IMR-90 (cell line): ENCODE data around the gene RPL39. TPM values are rescaled to one million over a fixed set of nuclear protein-coding genes. Genes with fewer than 3 reads are reported as not detected.

Experiments
- ATAC-seq: fragments of 200-7000 bp; cut with Tn5 transposase; 2 replicates; pipeline ENCODE4 v1.9.1; 2020; ENCODE audit warnings: low read depth, mild to moderate bottlenecking, moderate library complexity
- BruUV-seq: library from RNA; stranded (reverse); fragments of 400-500 nt; replicated peaks from 2 replicates; lab custom pipeline; 2021; lab: Mats Ljungman, UMichigan
- CTCF ChIA-PET: fragments of 300-600 bp; formaldehyde crosslinking; extraction: SDS; loops from one replicate; lab custom pipeline; 2021; ENCODE audit warnings: antibody characterized with exemption; lab: Yijun Ruan, JAX
- POLR2A ChIA-PET: fragments of 300-600 bp; sonication (Branson Sonifier 250); formaldehyde crosslinking; loops from one replicate; lab custom pipeline; 2022; ENCODE audit warnings: antibody characterized with exemption; ENCODE audit not compliant: unreplicated experiment; lab: Charles Lee
- DNase-seq: peaks from one replicate; pipeline ENCODE4 v3.0.0; 2013
- H2AFZ ChIP-seq: replicated peaks from 2 replicates; pipeline ENCODE3; 2013; ENCODE audit warnings: low read length, mild to moderate bottlenecking; ENCODE audit not compliant: poor library complexity
- H2AK5ac ChIP-seq: 2 replicates; pipeline ENCODE4 v1.6.1; 2013; ENCODE audit warnings: low read depth, low read length, inconsistent platforms
- H2AK9ac ChIP-seq: replicated peaks from 2 replicates; pipeline ENCODE3; 2013; ENCODE audit warnings: mild to moderate bottlenecking, low read depth, low read length, moderate library complexity; ENCODE audit not compliant: poor library complexity
- H2BK120ac ChIP-seq: 2 replicates; pipeline ENCODE4 v1.6.1; 2013; ENCODE audit warnings: low read depth, low read length, inconsistent platforms
- H2BK15ac ChIP-seq: 3 replicates; pipeline ENCODE4 v1.6.1; 2013; ENCODE audit warnings: low read depth, low read length, inconsistent platforms
- H2BK20ac ChIP-seq: 2 replicates; pipeline ENCODE4 v1.6.1; 2013; ENCODE audit warnings: low read depth, mild to moderate bottlenecking, inconsistent platforms, low read length, moderate library complexity
- H2BK5ac ChIP-seq: 2 replicates; pipeline ENCODE4 v1.6.1; 2013; ENCODE audit warnings: mild to moderate bottlenecking, low read depth, low read length, inconsistent platforms; ENCODE audit not compliant: poor library complexity, severe bottlenecking
- H3K14ac ChIP-seq: replicated peaks from 2 replicates; pipeline ENCODE4 v1.6.1; 2013; ENCODE audit warnings: low read depth, low read length, inconsistent platforms
- H3K18ac ChIP-seq: 2 replicates; pipeline ENCODE4 v1.6.1; 2013; ENCODE audit warnings: low read depth, low read length, control low read depth
- H3K23ac ChIP-seq: 2 replicates; pipeline ENCODE4 v1.6.1; 2013; ENCODE audit warnings: low read depth, low read length, inconsistent platforms
- H3K27ac ChIP-seq: 2 replicates; pipeline ENCODE4 v1.5.1; 2013; ENCODE audit warnings: mild to moderate bottlenecking, control low read depth, low read length; ENCODE audit not compliant: insufficient read depth
- H3K27me3 ChIP-seq: 2 replicates; pipeline ENCODE4 v1.6.1; 2013; ENCODE audit warnings: low read length; ENCODE audit not compliant: control insufficient read depth, insufficient read depth
- H3K36me3 ChIP-seq: 2 replicates; pipeline ENCODE4 v1.6.1; 2013; ENCODE audit warnings: low read length, mixed read lengths; ENCODE audit not compliant: control insufficient read depth, insufficient read depth
- H3K4ac ChIP-seq: 2 replicates; pipeline ENCODE4 v1.6.1; 2013; ENCODE audit warnings: low read depth, low read length, inconsistent platforms
- H3K4me1 ChIP-seq: 2 replicates; pipeline ENCODE4 v1.6.1; 2013; ENCODE audit warnings: low read length, mixed read lengths; ENCODE audit not compliant: control insufficient read depth, insufficient read depth
- H3K4me2 ChIP-seq: 2 replicates; pipeline ENCODE4 v1.6.1; 2013; ENCODE audit warnings: low read depth, mild to moderate bottlenecking, control low read depth, low read length, moderate library complexity
- H3K4me3 ChIP-seq: 2 replicates; pipeline ENCODE4 v1.5.1; 2013; ENCODE audit warnings: low read depth, mild to moderate bottlenecking, control low read depth, low read length, moderate library complexity; ENCODE audit not compliant: insufficient read depth
- H3K56ac ChIP-seq: 2 replicates; pipeline ENCODE4 v1.6.1; 2013; ENCODE audit warnings: low read length, inconsistent platforms; ENCODE audit not compliant: insufficient read depth; ENCODE audit errors: extremely low read depth
- H3K79me1 ChIP-seq, 2 experiments: 2 replicates each; pipeline ENCODE4 v1.6.1; 2013; ENCODE audit warnings: low read length in 2 of 2, inconsistent platforms in 1 of 2, low read depth in 1 of 2
- H3K9ac ChIP-seq: 2 replicates; pipeline ENCODE4 v1.6.1; 2013; ENCODE audit warnings: low read depth, low read length, control low read depth
- H3K9me1 ChIP-seq: 2 replicates; pipeline ENCODE4 v1.6.1; 2013; ENCODE audit warnings: low read length, inconsistent platforms; ENCODE audit not compliant: insufficient read depth
- H3K9me3 ChIP-seq: 2 replicates; pipeline ENCODE4 v1.6.1; 2013; ENCODE audit warnings: low read length; ENCODE audit not compliant: control insufficient read depth, insufficient read depth
- H4K20me1 ChIP-seq: 2 replicates; pipeline ENCODE4 v1.6.1; 2013; ENCODE audit warnings: low read length, inconsistent platforms; ENCODE audit not compliant: insufficient read depth
- H4K5ac ChIP-seq: 2 replicates; pipeline ENCODE4 v1.6.1; 2013; ENCODE audit warnings: mild to moderate bottlenecking, low read depth, low read length, control low read depth
- H4K8ac ChIP-seq, 2 experiments: 2 replicates each; pipeline ENCODE4 v1.6.1; 2013; ENCODE audit warnings: low read depth in 2 of 2, low read length in 2 of 2, control low read depth in 1 of 2, inconsistent platforms in 1 of 2
- H4K91ac ChIP-seq: 2 replicates; pipeline ENCODE4 v1.6.1; 2013; ENCODE audit warnings: low read depth, low read length, inconsistent platforms; ENCODE audit not compliant: insufficient read depth
- BHLHE40 ChIP-seq: fragments of 150-350 bp; IDR thresholded peaks from 2 replicates; pipeline ENCODE4 v1.6.1; 2016; ENCODE audit warnings: mild to moderate bottlenecking, low read depth, low read length
- CEBPB ChIP-seq: IDR thresholded peaks from 2 replicates; pipeline ENCODE4 v1.6.1; 2012; ENCODE audit warnings: low read depth, low read length, improper control_type of control experiment
- CHD1 ChIP-seq: IDR thresholded peaks from 2 replicates; pipeline ENCODE4 v1.6.1; 2012; ENCODE audit warnings: low read depth, low read length, improper control_type of control experiment
- FOS ChIP-seq: fragments of 150-350 bp; IDR thresholded peaks from 2 replicates; pipeline ENCODE4 v1.6.1; 2016; ENCODE audit warnings: low read depth, low read length
- MAFK ChIP-seq: IDR thresholded peaks from 2 replicates; pipeline ENCODE4 v1.6.1; 2012; ENCODE audit warnings: low read depth, low read length, improper control_type of control experiment
- MAZ ChIP-seq: IDR thresholded peaks from 2 replicates; pipeline ENCODE4 v1.6.1; 2012; ENCODE audit warnings: low read depth, mild to moderate bottlenecking, low read length, improper control_type of control experiment, moderate library complexity, borderline replicate concordance
- MXI1 ChIP-seq: IDR thresholded peaks from 2 replicates; pipeline ENCODE4 v1.6.1; 2012; ENCODE audit warnings: low read depth, mild to moderate bottlenecking, low read length, moderate library complexity, borderline replicate concordance
- NFE2L2 ChIP-seq: fragments of 150-350 bp; IDR thresholded peaks from 2 replicates; pipeline ENCODE4 v1.6.1; 2016; ENCODE audit warnings: low read depth, mild to moderate bottlenecking, low read length
- POLR2A ChIP-seq: IDR thresholded peaks from 2 replicates; pipeline ENCODE4 v1.6.1; 2012; ENCODE audit warnings: mild to moderate bottlenecking, low read depth, low read length
- RAD21 ChIP-seq: IDR thresholded peaks from 2 replicates; pipeline ENCODE4 v1.6.1; 2012; ENCODE audit warnings: low read length, improper control_type of control experiment
- RCOR1 ChIP-seq: IDR thresholded peaks from 2 replicates; pipeline ENCODE4 v1.6.1; 2012; ENCODE audit warnings: mild to moderate bottlenecking, low read length, improper control_type of control experiment; ENCODE audit not compliant: insufficient replicate concordance
- RFX5 ChIP-seq: IDR thresholded peaks from 2 replicates; pipeline ENCODE4 v1.8.0; 2012; ENCODE audit warnings: low read depth, mild to moderate bottlenecking, low read length, moderate library complexity
- SMC3 ChIP-seq: fragments of 150-350 bp; IDR thresholded peaks from 2 replicates; pipeline ENCODE4 v1.6.1; 2016; ENCODE audit warnings: low read depth, mild to moderate bottlenecking, antibody characterized with exemption, low read length, moderate library complexity
- WGBS, 2 experiments: methylation state at CpG; one replicate each; pipeline versions ENCODE4 v1.1.5 to v1.1.7; 2013; ENCODE audit warnings: missing lambda C conversion rate in 2 of 2; ENCODE audit not compliant: insufficient read length in 1 of 2; ENCODE audit errors: extremely low coverage in 2 of 2; 5-methylcytosine and 5-hydroxymethylcytosine counted together
- dilution Hi-C: fragments of 300-500 bp; cut with HindIII; formaldehyde crosslinking; loops from one replicate; pipeline ENCODE4 v1.14.3; 2018; ENCODE audit warnings: low sequenced_read_pairs; ENCODE audit not compliant: unreplicated experiment
- in situ Hi-C: fragments of 300-500 bp; cut with MboI; formaldehyde crosslinking; loops from 3 replicates; pipeline ENCODE4 v1.14.3; 2019; ENCODE audit warnings: low sequenced_read_pairs, inconsistent platforms, mixed read lengths
- intact Hi-C: fragments of 100-400 bp; cut with micrococcal nuclease; formaldehyde crosslinking; loops from 2 replicates; pipeline ENCODE4 v1.10.0; 2022
- polyA plus RNA-seq, 3 experiments: library from polyadenylated mRNA; depleted of rRNA; stranded (reverse); fragments of >200 nt; gene quantifications; 2 replicates each; pipeline ENCODE4 v1.2.3, GENCODE V29; 2012; ENCODE audit warnings: low replicate concordance in 1 of 3
- total RNA-seq: library from RNA; depleted of rRNA; stranded (reverse); fragments of >200 nt; gene quantifications from 2 replicates; pipeline ENCODE4 v1.2.3, GENCODE V29; 2012
- TF ChIP-seq, protein P1 (sequence below): fragments of 150-350 bp; IDR thresholded peaks from 2 replicates; pipeline ENCODE4 v1.6.1; 2017; ENCODE audit warnings: mild to moderate bottlenecking, antibody characterized with exemption, low read length, low read depth
- TF ChIP-seq, protein P2 (sequence below): fragments of 150-350 bp; IDR thresholded peaks from 2 replicates; pipeline ENCODE4 v1.6.1; 2016; ENCODE audit warnings: low read depth, mild to moderate bottlenecking, low read length, moderate library complexity, borderline replicate concordance
- TF ChIP-seq, protein P3 (sequence below): conservative IDR thresholded peaks from 2 replicates; pipeline ENCODE4 v1.5.1; 2012; ENCODE audit warnings: mild to moderate bottlenecking, low read depth, low read length, improper control_type of control experiment

Gene RPL39
- total and polyA plus RNA-seq, 2 of the 4 experiments (the other 2 are of a cell fraction): 681 to 2,357 TPM

DNA sequence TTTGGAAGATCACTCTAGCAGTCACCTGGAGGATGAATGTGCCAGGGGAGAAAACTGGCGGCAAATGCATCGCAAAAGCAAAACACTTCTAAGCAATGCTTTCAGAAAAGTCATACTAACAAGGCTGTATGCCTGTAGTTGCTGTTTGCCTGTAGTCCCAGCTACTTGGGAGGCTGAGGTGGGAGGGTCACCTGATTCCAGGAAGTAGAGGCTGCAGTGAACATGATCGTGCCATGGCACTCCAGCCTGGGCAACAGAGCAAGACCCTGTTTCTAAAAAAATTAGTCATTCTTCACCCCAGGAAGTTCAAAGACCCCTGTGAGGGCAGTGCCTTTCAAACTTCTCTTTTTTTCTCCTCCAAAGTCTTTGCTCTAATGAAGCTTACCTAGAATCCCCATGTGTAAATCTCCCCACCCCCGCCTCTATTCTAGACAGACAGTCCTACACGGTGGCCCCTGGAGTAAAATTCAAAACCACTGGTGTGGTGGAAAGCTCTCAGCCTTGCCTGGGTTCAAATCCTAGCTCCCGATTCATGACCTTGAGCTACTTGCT lies 27.5 kb downstream of the RPL39 start:
- Histone ChIP-seq H3K27ac (no peak overlapping the region), H3K4me3 (no peak overlapping the region), H3K23ac (peak overlapping the region; percentile 92; the same call in 1 of the 2 replicates), H3K27me3 (no peaks in the 10 kb centered on the region), H4K8ac (peak overlapping the region in 1 of 2 experiments; percentile 86; a peak in 2 of 4 replicates), H2BK15ac (no peak overlapping the region), H4K5ac (no peak overlapping the region), H3K14ac (no peak overlapping the region), H2AFZ (no peak overlapping the region), H3K9me3 (no peaks in the 10 kb centered on the region), H2BK120ac (0 out of 2 replicates have a peak overlapping the region, but pooled peaks have one; percentile 74), H3K79me1 (no peaks in the 10 kb centered on the region), H3K4ac (peak overlapping the region; percentile 85), H4K20me1 (no peaks in the 10 kb centered on the region), H3K36me3 (no peaks in the 10 kb centered on the region), H3K4me2 (no peak overlapping the region), H3K4me1 (peaks cover 6% of the 10 kb centered on the region; the same call in 1 of the 2 replicates), H3K18ac (no peak overlapping the region), H3K9me1 (no peaks in the 10 kb centered on the region), H2BK5ac (no peak overlapping the region), H2AK5ac (no peak overlapping the region), H3K56ac (no peak overlapping the region), H2AK9ac (no peak overlapping the region), H2BK20ac (peak overlapping the region; percentile 72; the same call in 1 of the 2 replicates), H3K9ac (no peak overlapping the region), H4K91ac (peak overlapping the region; percentile 83; the same call in 1 of the 2 replicates)
- ChIA-PET CTCF (no interaction called here), POLR2A (interaction anchor here (0.6 kb wide), 1 partner anchor 27 kb away, joined by 4 read pairs; no protein-coding TSS in a partner anchor)
- DNase-seq (no peak), ATAC-seq (no peak)
- dilution Hi-C loops (no loop called here), intact Hi-C loops (no loop called here), in situ Hi-C loops (no loop called here)
- BruUV-seq: no TSS peak
- TF ChIP-seq MAFK (no peak), FOS (no peak), MAZ (no peak), CEBPB (no peak), RAD21 (no peak), MXI1 (no peak), NFE2L2 (no peak), SMC3 (no peak), RFX5 (no peak), POLR2A (no peak), RCOR1 (no peak), CHD1 (no peak), BHLHE40 (no peak)
- TF ChIP-seq, protein P1, sequence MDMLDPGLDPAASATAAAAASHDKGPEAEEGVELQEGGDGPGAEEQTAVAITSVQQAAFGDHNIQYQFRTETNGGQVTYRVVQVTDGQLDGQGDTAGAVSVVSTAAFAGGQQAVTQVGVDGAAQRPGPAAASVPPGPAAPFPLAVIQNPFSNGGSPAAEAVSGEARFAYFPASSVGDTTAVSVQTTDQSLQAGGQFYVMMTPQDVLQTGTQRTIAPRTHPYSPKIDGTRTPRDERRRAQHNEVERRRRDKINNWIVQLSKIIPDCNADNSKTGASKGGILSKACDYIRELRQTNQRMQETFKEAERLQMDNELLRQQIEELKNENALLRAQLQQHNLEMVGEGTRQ: no peak
- TF ChIP-seq, protein P2, sequence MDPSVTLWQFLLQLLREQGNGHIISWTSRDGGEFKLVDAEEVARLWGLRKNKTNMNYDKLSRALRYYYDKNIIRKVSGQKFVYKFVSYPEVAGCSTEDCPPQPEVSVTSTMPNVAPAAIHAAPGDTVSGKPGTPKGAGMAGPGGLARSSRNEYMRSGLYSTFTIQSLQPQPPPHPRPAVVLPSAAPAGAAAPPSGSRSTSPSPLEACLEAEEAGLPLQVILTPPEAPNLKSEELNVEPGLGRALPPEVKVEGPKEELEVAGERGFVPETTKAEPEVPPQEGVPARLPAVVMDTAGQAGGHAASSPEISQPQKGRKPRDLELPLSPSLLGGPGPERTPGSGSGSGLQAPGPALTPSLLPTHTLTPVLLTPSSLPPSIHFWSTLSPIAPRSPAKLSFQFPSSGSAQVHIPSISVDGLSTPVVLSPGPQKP: no peak
- TF ChIP-seq, protein P3, sequence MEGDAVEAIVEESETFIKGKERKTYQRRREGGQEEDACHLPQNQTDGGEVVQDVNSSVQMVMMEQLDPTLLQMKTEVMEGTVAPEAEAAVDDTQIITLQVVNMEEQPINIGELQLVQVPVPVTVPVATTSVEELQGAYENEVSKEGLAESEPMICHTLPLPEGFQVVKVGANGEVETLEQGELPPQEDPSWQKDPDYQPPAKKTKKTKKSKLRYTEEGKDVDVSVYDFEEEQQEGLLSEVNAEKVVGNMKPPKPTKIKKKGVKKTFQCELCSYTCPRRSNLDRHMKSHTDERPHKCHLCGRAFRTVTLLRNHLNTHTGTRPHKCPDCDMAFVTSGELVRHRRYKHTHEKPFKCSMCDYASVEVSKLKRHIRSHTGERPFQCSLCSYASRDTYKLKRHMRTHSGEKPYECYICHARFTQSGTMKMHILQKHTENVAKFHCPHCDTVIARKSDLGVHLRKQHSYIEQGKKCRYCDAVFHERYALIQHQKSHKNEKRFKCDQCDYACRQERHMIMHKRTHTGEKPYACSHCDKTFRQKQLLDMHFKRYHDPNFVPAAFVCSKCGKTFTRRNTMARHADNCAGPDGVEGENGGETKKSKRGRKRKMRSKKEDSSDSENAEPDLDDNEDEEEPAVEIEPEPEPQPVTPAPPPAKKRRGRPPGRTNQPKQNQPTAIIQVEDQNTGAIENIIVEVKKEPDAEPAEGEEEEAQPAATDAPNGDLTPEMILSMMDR: no peak
- WGBS, 2 experiments: no CpG with 5 or more reads among the region's 6 CpGs
